ENCODE results near the gene EVI5. TPM values are rescaled to one million over a fixed set of nuclear protein-coding genes. Genes with fewer than 3 reads are reported as not detected.

The EVI5 gene
- total RNA-seq = 10 to 100 TPM; 47.4 to 54.3 TPM
- long read RNA-seq, donor 1, partial matches to known transcripts = 3 of 9 reads
- long read RNA-seq, donor 1, other reads (novel, unspliced or antisense) = 6 of 9 reads
- long read RNA-seq, donor 2, partial matches to known transcripts = 15 of 33 reads
- long read RNA-seq, donor 2, other reads (novel, unspliced or antisense) = 18 of 33 reads

GRCh38 chr1:92784639-92785500 is at the start of gene EVI5:
TSS of gene EVI5 (minus strand) at chr1:92785108. CDS start at chr1:92736546, 48,562 bp downstream.
- peak; percentile 98 for DNase-seq (ENCODE audit: low spot score)
- intact Hi-C loops (cut with DNase I) = loop anchor here in 1 of 2 donors (10.0 kb wide), 1 partner anchor 570 kb away; no protein-coding TSS in a partner anchor

DNA sequence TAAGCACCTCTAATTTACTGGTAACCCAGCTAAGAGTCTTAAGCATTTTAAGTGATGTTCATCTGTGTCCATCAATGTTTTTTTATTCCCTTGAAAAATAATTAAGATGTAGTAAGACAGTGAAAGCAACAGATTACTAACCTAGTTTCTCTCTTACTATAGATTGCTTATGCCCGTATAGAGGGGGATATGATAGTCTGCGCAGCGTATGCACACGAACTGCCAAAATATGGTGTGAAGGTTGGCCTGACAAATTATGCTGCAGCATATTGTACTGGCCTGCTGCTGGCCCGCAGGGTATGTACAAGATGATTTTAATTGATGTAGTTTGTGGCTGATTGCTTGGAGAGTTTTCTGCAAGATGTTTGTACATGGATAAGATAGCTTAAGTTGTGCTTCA is 49.7 kb upstream of the EVI5 start:
- intact Hi-C loops (cut with DNase I) = loop anchor here in 1 of 2 donors (10.0 kb wide), 1 partner anchor 200 kb away; no protein-coding TSS in a partner anchor
- DNase-seq (ENCODE audit: low spot score) = no peak

DNA sequence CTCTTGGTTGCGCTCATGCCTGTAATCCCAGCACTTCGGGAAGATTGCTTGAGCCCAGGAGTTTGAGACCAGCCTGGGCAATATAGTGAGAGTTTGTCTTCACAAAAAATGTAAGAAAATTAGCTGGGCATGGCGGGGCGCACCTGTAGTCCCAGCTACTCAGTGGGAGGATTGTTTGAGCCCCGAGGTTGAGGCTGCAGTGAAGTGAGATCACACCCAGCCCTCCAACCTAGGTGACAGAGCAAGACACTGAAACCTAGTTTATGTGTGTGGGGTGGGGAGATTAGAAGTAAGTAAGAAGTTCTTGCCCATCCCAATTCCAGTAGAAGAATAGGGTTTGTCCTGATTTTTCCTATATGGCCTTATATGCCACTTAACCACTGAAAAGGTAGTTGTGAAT is 48.9 kb upstream of the EVI5 start:
- intact Hi-C loops (cut with DNase I) = loop anchor here in 1 of 2 donors (10.0 kb wide), 1 partner anchor 199 kb away; no protein-coding TSS in a partner anchor
- no peak for DNase-seq (ENCODE audit: low spot score)

DNA sequence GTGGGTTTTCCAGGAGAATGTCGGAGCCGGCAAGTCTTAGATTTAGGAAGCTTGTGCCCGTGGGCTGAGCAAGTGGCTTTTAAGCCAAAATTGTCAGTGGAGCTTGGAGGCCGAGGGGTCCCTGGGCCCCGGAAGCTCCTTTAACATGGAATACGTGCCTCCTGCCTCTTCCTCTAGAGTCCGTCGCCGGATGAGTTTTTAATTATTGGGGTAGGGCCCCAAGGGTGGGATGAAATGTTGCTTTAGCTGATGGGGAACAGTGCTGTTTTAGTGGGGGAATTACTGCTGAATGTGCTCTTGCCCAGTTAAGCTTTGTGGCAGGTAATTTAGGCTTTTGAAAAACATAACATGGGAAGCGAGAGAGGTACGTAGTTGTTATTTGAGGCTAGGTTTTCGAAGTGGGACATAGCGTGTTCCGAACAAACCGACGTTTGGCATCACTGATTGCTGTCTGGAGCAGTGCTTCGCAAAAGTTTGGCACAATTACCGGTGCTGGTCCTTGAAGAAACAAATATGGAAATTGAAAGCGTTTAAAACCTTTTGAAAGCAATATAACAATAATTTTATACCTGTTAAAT is 47.7 kb upstream of the EVI5 start:
- intact Hi-C loops (cut with DNase I) = loop anchor here in 1 of 2 donors (10.0 kb wide), 1 partner anchor 198 kb away; no protein-coding TSS in a partner anchor
- DNase-seq (ENCODE audit: low spot score) = no peak

DNA sequence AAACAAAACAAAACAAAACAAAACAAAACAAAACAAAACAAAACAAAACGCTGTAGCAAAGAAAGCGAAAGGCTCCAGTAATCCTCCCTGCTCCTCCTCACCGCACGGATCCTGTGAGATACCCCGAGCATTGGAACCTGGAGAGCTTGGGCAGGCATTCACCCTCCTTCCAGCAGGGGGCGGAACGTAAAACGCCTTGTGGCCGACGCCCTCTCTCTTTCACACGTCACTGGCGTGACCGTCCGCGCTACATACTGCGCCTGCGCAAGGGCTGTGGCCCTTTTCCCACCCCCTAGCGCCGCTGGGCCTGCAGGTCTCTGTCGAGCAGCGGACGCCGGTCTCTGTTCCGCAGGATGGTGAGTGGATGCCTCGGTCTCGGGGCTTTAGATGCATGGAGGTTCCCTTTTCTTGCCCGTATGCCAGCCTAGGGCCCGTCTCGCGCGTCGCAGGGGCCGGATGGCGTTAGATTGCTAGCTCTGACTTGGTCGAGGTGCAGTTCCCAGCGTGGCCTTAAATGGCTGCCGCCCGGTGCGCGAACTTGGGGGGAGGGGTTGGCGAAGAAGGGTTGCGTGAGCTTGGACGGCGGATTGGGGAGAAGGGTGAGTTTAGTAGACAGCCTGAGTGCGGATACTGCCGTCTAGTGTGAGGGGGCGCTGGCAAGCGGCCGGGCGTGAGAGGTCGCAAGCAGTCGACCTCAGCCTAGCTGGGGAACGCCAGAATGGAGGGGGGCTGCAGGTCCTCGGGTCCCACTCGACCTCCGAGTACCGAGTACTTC is 47.0 kb upstream of the EVI5 start, which contains the start of gene RPL5:
TSS of gene RPL5 (plus strand) at position 279 of the 775 bp plus-strand sequence. CDS start at position 354, 75 bp downstream.
- peak; percentile 99 for DNase-seq (ENCODE audit: low spot score)
- intact Hi-C loops (cut with DNase I) = loop anchor here in 1 of 2 donors (10.0 kb wide), 1 partner anchor 197 kb away; no protein-coding TSS in a partner anchor

GRCh38 chr1:92831368-92831761 is 46.5 kb upstream of the EVI5 start:
- intact Hi-C loops (cut with DNase I) = loop anchor here in 1 of 2 donors (10.0 kb wide), 1 partner anchor 197 kb away; no protein-coding TSS in a partner anchor
- DNase-seq (ENCODE audit: low spot score) = no peak

GRCh38 chr1:92826792-92827191 is 41.9 kb upstream of the EVI5 start:
- intact Hi-C loops (cut with DNase I) = no loop called here
- no peak for DNase-seq (ENCODE audit: low spot score)

GRCh38 chr1:92822879-92823278 is 38.0 kb upstream of the EVI5 start:
- DNase-seq (ENCODE audit: low spot score) = no peak
- intact Hi-C loops (cut with DNase I) = no loop called here

DNA sequence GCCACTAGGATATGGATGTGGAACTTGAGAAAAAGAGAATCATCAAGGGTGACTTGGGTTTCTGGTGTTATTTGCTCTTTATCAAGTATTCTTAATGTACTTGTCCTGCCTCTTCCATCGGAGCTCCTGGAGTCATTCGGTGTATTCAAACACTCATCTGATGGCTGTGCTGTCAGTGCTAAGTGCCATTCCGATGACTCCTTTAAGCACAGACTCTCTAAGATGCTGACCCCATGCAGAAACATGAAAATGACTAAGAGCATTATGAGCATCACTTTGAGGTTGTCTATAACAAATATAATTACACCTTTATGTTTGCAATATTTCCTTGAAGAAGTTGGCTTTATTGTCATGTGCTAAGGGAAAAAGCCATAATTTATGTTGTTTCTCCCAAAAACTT is 35.6 kb upstream of the EVI5 start:
- intact Hi-C loops (cut with DNase I) = no loop called here

GRCh38 chr1:92820024-92820423 is 35.1 kb upstream of the EVI5 start:
- no peak for DNase-seq (ENCODE audit: low spot score)
- intact Hi-C loops (cut with DNase I) = no loop called here

More for the DNA sequence above, 35.6 kb upstream of the EVI5 start:
- no peak for DNase-seq (ENCODE audit: low spot score)

GRCh38 chr1:92817986-92818764 is 33.3 kb upstream of the EVI5 start:
- intact Hi-C loops (cut with DNase I) = no loop called here
- no peak for DNase-seq (ENCODE audit: low spot score)

- DNase-seq (ENCODE audit: low spot score) = no peak
- intact Hi-C loops (cut with DNase I) = no loop called here
These were observed 32.3 kb upstream of the EVI5 start for GRCh38 chr1:92817137-92817697.

GRCh38 chr1:92816732-92817131 is 31.8 kb upstream of the EVI5 start:
- intact Hi-C loops (cut with DNase I) = no loop called here
- DNase-seq (ENCODE audit: low spot score) = no peak

DNA sequence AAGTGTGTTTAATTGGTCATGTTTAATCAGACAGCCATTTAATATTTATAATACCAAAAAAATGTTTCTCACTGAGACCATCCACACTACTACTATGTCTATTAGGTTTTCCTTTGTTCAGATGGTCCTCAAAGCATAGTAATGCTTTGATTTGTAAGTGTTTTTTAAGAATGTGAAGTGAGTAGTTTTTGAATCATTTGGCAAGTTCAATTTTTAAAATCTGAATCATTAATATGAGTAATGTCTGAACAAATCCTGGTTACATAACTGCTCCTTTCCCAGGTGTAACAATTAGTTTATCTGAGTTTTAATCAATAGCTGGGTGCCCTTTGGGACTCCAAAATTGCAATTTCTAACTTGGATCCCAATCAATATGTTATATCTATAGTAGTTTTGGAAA is 23.5 kb upstream of the EVI5 start:
- intact Hi-C loops (cut with DNase I) = no loop called here
- DNase-seq (ENCODE audit: low spot score) = no peak

GRCh38 chr1:92805216-92805615 is 20.3 kb upstream of the EVI5 start:
- intact Hi-C loops (cut with DNase I) = no loop called here
- no peak for DNase-seq (ENCODE audit: low spot score)

GRCh38 chr1:92804721-92805201 is 19.9 kb upstream of the EVI5 start:
- DNase-seq (ENCODE audit: low spot score) = peak; percentile 88
- intact Hi-C loops (cut with DNase I) = no loop called here

GRCh38 chr1:92803140-92803887 is 18.4 kb upstream of the EVI5 start:
- DNase-seq (ENCODE audit: low spot score) = no peak
- intact Hi-C loops (cut with DNase I) = no loop called here

All from posterior vena cava (tissue), 2 donors.